HG02973 (cell line): Measurements from ENCODE around the gene ABI1.
"Not testable (repeated sequence)": the region's sequence is repeated elsewhere in the genome, so short reads cannot be mapped to it uniquely, and the experiment has no call there.

Source experiments
- ATAC-seq: cut with Tn5 transposase; IDR thresholded peaks from one replicate; pipeline ENCODE4 v1.9.1; 2021; ENCODE audit warnings: moderate library complexity; ENCODE audit not compliant: unreplicated experiment

ABI1 gene

GRCh38 chr10:26805567-26806245, 55.1 kb downstream of the ABI1 start:
- ATAC-seq: no peak

- no peak for ATAC-seq
Observed at GRCh38 chr10:26804418-26805393, 56.1 kb downstream of the ABI1 start.

- ATAC-seq: no peak
Observed at GRCh38 chr10:26803849-26804248, 56.9 kb downstream of the ABI1 start.

DNA sequence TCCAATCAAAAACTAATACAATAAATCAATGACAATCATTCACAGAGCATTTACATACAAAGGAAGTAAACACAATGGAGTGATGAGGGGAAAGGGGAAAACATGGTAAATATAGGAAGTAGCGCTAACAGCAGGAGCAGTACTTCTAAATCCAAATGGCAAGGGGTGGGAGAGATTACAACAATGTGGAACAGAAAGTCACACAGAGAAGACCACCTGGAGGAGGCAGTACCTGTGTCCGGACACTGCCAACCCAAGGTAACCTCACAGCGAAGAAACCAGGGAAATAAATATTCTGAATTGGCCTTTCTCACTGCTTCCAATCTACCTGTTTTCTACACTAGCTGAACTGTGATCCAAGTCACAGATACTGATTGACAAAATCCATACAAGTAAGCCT, 58.2 kb downstream of the ABI1 start:
- ATAC-seq: no peak

DNA sequence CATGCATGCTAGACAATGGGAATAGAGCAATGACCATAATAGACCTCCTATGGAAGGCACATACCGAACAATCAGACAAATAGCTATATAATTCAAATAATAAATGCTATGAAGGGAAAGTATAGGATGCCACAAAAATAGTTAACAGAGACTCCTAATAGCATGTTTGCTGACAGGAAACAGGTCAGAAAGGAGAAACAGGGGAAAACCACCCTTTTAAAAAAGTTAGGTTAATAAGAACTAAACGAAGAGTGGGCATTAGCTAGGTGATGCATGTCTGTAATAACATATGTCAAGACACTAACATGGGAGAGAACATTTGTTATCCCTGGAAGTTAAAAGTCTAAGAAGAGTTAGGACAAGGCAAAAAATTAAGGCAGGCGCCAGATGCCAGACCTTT, 58.9 kb downstream of the ABI1 start:
- no peak for ATAC-seq

DNA sequence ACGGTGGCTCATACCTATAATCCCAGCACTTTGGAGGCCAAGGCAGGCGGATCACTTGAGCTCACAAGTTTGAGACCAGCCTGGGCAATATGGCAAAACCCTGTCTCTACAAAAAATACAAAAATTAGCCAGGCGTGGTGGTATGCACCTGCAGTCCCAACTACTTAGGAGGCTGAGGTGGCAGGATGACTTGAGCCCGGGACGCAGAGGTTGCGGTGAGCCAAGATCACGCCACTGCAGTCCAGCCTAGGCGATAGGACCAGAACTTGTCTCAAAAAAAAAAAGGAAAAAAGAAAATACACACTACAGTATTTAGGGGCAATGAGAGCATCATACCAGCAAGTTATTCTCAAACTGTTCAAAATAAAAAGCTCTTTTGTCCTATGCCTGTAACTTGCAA, 59.5 kb downstream of the ABI1 start:
- ATAC-seq: no peak

DNA sequence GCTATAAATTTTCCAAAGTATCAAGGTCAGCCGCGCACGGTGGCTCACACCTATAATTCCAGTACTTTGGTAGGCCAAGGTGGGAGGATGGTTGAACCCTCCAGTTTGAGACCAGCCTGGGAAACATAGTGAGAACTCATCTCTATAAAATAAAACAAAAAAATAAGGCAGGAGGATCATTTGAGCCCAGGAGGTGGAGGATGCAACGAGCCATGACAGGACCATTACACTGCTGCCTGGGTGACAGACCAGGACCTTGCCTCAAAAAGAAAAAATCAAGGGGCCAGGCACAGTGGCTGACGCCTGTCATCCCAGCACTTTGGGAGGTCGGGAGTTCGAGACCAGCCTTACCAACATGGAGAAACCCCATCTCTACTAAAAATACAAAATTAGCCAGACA, 60.3 kb downstream of the ABI1 start:
- ATAC-seq: no peak

DNA sequence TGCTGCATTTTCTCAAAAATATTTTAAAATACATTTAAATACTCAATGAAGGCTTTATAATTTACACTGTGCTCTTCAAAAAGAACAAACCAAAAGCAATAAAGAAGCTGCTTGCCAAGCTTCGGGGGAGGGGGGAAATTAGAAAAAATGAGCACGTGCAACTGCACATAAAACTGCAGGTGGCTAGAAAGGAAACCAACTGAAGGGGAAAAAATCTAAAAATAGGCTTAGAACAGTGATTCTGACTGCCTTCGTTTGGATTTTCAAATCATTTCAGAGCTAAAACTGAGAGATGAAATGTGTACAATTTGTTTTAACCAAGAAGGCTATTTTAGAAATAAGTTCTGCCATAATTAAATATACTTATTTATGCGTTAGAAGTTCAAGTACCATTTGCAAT, 61.4 kb downstream of the ABI1 start:
- peak; percentile 42 for ATAC-seq

GRCh38 chr10:26798298-26798697, 62.5 kb downstream of the ABI1 start:
- no peak for ATAC-seq

- no peak for ATAC-seq
Observed at GRCh38 chr10:26797340-26797739, 63.4 kb downstream of the ABI1 start.

GRCh38 chr10:26792758-26793495, 67.8 kb downstream of the ABI1 start:
- ATAC-seq: no peak

- no peak for ATAC-seq
Observed at GRCh38 chr10:26790221-26790995, 70.3 kb downstream of the ABI1 start.

DNA sequence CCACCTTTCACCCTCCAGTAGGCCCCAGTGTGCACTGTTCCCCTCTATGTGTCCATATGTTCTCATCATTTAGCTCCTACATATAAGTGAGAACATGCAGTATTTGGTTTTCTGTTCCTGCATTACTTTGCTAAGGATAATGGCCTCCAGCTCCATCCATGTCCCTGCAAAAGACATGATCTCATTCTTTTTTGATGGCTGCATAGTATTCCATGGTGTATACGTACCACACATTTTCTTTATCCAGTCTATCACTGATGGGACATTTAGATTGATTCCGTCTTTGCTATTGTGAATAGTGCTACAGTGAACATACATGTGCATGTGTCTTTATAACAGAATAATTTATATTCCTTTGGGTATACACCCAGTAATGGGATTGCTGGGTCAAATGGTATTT, 71.0 kb downstream of the ABI1 start:
- ATAC-seq: not testable (repeated sequence)

DNA sequence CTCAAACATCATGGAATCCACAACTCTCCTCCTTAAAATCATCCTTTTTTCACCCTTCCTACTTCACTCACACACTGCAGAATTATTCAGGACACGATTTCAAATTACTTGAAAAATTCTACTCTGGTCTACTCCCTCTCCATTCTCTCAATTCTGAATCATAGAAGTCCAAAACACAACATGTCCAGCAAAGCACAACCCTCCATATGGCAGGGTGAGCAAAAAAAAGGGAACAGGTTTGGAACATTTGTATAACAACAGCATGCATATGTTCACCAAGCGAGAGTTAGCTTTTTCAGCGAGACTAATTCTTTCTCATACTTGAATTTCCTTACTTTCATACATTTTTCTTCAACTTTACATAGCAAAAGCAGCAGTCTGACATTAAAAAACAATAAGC, 73.4 kb downstream of the ABI1 start:
- ATAC-seq: no peak

DNA sequence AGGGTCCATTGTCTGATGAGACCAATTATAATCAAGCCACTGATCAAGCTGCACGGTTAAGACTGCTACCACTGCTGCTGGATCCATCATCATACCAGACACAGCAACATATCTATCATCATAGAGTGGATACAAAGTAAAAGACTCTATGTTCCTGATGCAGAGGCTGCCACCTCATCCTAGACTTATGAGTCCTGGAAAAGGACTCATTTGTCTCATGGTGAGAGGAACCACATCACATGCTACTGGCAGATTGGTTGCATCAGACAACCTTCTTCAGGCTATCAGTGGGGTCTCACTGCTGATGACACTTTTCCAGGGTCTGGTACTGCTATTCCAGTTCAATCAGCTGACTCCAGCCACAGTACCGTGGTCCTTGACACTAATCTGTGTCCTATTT, 79.0 kb downstream of the ABI1 start:
- no peak for ATAC-seq

GRCh38 chr10:26780793-26781601, 79.8 kb downstream of the ABI1 start:
- peak; percentile 60 for ATAC-seq

DNA sequence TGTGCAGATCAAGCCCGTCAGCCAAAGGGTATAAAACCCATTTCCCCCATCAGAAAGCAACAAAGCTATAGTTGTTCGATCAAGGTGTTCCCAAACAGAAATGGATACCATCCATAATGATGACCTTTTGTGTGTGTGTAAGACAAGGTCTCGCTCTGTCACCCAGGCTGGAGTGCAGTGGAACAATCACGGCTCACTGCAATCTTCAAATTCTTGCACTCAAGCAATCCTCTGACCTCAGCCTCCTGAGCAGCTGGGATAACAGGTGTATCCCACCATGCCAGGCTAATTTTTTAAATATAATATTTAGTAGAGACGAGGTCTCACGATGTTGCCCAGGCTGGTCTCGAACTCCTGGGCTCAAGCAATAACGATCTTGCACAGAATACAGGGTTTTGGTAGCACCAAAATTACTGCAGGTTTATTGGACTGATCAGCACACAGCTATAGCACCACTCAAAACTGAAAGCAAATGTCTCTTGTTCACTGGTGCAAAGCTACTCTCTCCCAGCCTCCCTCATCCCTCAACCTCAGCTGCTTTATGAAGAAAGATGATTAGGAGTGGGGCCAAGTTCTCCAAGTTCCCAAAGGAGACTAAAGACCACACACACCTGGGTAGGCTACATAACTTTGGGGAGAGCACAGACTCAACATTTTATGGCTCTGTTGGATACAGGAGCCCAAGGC, 80.5 kb downstream of the ABI1 start:
- ATAC-seq: peak; percentile 34

DNA sequence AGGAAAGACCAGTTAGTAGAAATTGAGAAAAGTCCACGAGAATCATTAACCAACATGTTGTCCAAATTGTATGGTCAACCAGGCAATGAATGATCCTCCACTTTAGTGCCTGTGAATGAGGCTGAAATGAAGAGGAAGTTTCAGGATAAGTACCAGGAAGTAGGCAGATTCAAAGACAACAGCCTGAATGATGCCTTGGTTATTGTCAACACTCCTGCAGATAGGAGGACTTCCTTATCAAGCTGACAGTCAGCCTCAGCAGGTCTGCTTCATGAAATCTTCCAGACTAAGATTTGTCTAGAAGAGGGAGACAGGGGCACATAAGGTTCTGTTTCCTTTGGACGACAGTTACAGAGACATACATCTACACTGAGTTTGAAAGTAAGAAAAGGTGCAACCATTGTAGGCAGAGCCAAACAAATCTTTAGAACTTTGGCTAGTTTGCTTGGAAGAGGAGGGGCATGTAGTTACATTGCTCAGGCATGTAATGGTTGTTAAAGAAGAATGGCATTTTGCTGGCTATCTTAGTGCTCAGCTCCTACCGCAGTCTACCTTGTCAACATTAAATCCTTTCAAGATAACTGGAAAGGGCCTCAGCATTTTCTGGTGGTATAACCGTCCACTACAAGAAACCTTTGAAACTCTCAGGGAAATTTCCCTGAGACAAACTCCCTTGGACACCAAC, 81.4 kb downstream of the ABI1 start:
- ATAC-seq: no peak

DNA sequence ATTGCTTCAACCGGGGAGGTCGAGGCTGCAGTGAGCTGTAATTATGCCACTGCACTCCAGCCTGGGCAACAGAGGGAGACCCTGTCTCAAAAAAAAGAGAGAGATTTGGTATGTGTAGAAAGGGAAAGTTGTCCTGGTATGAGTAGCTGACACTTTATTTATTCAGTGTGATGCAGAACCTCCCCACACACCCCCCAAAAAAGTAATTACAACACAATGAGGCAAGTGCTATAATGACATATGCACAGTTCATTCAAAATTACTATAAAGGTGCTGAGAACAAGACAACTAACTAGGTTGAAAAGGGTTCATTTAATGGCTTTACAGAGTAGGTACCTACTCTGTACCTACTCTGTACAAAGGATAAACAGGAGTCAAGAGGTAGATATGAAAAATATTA, 83.1 kb downstream of the ABI1 start:
- no peak for ATAC-seq
